Renal cortex interstitium (tissue), 11 donors: ENCODE data around the gene TFRC. TPM values are rescaled to one million over a fixed set of nuclear protein-coding genes. Genes with fewer than 3 reads are reported as not detected.
"Not testable (repeated sequence)": the region's sequence is repeated elsewhere in the genome, so short reads cannot be mapped to it uniquely, and the experiment has no call there.

ENCODE experiments used
- DNase-seq, 11 donors: peaks; one replicate each; pipeline ENCODE4 v3.0.0-alpha.2; 2013; ENCODE audit warnings: low read depth in 9 of 11, low spot score in 4 of 11; ENCODE audit errors: extremely low read depth in 1 of 11
- polyA plus RNA-seq, 3 donors: library from polyadenylated mRNA; unstranded; fragments of 120-200 nt; gene quantifications; one replicate each; pipeline ENCODE4 v1.2.1, GENCODE V29; 2013; ENCODE audit not compliant: insufficient read length in 3 of 3

TFRC gene
- polyA plus RNA-seq, 3 donors = 40.2 to 61.9 (median 41.6) TPM

DNA sequence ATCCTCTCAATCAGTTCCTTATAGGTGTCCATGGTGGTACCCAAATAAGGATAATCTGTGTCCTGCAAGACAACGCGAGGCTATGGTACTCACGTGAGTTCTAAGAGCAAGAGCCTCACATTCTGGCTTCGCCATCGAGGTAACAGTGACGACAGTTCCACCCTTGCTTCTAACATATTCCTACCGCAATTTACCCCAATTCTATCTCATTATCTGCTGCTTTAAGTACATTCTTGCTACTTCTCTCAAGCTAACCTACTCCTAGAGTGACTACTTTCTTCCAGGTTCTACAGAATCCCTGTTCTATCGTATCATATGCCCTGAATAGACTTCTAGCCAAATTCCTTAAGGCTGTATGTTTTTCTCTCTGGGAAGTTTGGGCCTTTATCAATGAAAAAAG is 26.6 kb downstream of the TFRC start:
- DNase-seq = no peak

DNA sequence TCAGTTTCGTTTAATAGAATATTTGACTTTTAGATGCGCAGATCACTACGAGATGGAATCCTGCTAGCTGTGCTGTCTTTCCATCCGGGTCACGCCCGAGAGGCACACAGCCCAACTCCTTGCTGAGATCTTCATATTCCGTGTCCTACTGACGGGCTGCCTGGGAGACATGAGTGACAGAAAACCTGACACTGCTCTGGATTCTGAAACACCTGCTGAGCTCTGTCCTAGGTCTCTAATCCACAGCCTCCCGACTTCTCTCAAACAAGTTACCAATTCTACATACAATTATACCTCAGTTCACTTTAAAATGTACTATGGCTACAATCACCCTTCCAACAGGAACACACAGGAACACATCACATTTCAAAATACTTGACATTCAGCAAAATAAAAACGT is 27.2 kb downstream of the TFRC start:
- DNase-seq = no peak

DNA sequence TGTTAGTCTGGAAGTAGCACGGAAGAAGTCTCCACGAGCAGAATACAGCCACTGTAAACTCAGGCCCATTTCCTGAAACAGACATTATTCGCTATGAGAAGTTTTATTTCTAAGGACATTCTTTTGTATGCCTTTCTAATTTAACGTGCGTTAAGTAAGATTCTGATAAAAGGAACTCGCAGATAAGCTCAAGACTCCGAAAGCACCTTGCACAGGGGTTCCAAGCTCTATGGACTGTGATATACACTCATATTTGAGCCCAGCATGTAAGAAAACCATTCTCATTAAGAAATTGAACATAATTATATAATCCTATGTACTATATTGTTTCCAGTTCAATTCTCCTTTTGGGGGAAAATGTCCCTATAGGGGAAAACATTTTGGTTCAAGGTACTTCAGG is 28.4 kb downstream of the TFRC start:
- DNase-seq = no peak

DNA sequence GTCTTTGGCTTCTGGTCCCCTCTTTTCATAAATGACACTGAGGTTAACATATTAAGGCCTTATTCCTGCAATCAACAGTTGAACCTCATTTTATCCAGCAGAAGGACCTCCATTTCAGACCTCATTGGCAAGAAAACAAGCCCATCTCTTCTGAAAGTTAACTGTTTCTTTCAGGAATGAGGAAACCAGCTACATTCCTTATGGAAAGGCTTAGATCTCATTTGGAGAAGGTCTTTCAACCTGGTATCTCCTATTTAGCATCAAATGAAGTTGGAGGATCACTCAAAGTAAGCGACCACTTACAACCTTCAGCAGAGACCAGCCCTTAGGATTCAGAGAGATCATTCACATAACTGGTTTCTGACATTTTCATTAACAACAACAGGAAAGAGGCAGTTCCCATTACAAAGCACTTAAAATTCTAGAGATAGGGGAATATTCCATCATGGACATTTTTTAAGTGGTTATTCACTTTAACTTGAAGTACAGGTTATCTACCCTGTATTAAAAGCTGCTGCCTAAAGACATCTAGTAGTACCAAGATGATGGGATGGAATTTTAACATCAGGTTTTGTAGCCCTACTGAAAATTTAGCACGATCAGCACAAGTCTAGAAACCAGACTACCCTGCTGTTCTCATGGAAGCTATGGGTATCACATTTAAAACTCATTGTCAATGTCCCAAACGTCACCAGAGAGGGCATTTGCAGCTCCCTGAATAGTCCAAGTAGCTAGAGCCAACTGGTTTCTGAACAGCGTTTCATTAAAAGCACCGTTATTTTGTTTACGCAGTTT is 30.4 kb downstream of the TFRC start:
- no peak for DNase-seq

DNA sequence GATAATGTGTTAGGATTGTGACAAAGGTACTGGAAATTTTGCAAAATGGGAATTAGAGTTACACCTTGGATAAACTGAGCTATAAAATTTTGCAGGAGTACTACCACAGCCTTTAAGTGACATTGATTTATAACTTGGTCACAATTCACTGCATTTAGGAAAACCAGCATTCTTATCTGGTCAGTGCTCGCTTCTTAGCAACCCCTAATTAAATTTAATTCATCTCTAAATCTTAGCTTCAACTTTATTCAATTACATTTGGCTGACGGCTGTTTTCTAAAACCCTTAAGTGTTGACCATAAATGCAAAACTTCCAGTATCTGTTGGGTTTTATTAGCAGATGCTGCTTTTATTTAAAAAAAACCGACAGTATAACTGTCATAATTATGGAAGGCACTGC is 31.3 kb downstream of the TFRC start:
- DNase-seq = peak in 2 of 11 donors; percentile 9 to 11

DNA sequence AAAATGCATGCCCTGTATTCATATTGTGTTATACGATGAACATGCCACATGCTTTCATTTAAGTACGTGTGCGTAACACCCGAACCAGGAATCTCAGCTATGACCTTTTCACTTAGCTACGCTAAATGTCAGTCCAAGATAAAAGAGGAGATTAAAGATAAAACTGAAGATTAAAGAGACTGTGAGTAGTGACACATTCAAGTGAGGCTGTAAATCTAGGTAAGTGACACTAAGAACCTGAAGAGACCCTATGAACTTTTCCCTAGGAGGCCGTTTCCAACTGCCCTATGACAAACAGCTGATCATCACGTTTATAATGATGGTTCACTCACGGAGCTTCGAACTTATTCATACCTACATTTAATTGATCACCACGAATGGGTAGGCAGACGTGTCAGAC is 32.2 kb downstream of the TFRC start:
- no peak for DNase-seq

DNA sequence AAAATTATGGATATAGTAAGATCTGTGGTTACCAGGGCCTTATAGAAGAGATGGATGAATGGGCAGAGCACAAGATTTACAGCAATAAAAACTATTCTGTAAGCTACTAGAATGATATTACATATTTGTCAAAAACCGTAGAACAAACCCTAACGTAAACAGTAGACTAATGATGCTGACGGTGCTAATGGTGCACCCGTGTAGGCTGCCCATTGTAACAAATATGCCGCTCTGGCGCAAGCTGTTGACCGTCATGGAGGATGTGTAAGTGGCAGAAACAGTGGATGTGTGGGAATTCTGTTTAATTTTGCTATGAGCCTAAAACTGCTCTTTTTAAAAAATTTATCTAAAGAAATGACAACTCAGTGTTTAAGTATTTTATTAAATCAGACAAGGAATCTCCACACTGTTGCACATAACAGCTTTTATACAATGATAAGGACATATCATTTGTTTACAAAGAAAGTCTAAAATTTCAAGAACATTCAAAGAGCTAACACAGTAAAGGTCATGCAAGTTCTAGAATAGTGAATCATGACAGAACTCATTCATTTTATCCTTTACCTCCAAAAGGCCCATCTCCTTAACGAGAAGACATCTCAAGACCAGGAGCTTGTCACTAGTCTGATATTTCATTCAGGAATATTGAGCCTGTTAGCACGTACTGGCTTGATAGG is 32.8 kb downstream of the TFRC start:
- DNase-seq = no peak

DNA sequence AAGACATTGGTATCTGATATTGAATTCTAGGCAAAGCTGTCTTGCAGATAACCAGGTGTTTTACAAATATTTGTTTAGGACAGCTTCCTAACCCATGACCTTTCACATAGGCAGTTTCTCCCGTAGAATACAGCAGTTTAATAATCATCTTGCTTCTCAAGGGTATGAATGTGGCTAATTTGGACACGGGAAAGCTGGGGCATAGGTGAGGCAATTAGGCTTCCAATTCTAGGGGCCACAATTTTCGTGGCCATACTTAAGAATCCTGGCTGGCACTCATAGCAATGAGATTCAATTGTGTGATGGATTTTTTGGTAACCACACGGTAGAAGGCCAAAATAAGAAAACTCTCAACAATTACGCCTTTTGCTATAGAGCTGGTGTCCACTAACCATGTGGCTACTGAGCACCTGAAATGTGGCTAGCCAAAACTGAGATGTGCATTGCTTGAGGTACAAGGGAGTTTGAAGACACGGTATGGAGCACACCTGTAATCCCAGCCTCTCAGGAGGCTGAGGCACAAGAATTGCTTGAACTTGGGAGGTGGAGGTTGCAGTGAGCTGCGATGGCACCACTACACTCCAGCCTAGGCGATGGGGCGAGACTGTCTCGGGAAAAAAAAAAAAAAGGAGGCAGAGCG is 34.4 kb downstream of the TFRC start:
- DNase-seq = no peak

DNA sequence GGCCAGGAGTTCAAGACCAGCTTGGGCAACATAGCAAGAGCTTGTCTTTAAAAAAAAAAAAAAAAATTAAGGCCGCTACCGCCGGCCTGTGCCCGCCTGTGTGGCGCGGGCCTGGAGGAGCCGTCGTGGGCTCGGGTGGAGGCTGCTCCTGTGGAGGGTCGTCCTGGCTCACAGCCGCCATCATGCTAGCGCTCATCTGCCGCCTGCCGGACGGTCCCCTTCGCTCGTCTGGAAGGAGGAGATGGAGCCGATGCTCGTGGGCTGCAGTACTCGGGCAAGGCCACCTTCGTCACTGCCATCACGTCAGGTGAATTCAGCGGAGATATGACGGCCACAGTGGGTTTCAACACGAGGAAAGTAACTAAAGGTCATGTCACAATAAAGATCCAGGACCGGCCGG is 37.4 kb downstream of the TFRC start:
- no peak for DNase-seq

DNA sequence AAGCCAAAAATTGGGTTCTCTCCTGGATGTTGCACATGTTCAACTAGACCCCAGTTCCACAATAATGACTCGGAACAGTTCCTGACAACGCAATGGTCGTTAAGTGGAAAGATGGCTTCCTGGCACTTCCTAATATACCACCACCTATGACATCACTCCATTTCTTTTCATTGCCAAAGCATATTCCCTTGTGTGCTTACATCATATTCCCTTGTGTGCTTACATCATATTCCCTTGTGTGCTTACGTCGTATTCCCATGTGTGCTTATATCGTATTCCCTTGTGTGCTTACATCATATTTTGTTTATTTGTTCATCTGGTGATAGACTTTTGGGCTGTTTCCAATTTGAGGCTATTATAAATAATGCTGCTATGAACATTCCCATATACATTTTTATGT is 39.2 kb downstream of the TFRC start:
- no peak for DNase-seq

DNA sequence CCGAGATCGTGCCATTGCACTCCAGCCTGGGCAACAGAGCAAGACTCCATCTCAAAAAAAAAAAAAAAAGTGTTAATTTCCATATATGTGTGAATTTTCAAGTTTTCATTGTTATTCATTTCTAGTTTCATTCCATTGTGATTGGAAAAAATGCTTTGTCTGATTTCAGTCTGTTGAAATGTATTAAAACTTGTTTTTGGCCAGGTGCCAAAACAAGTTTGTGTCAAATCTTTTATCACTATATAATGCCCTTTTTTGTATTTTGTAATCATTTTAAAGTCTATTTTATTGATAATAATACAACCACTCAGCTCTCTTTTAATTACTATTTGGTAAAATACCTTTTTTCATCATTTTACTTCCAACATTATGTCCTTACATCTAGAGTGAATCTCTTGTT is 42.5 kb downstream of the TFRC start:
- no peak for DNase-seq

DNA sequence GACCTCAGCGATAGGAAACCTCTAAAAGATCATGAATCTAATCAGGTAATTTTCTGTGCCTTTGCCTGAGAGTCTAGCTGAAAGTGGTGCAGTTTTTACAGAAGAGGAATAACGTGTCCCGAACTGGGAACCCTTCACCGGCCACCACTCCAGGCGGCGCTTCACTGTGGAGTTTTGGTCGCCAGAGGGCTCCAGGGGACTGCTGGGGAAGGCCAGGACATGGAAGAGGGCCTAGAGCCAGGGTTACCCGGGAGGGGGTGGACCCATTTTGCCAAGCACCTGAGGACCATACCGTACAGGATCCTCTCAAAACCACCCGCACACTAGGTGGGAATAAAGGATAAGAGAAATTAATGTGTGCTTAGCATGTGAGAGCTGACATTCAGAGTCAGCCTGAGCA is 55.8 kb downstream of the TFRC start:
- not testable (repeated sequence) for DNase-seq

DNA sequence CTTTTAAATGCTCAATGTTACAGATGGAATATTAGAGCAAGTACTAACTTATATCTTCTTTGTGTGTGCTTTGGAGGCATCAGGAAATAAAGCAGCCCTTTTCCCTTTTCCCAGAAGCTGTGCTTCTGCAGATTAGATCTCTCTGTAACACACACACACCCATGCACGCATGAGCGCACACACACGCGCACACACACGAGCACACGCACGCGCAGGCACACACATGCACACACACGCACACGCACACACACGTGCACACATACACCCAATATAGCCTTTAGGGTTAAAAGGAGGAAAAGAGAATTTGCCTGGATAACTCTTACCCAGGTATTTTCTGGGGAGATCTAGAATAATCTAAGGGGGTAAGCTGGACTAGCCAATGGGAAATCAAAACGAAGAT is 56.9 kb downstream of the TFRC start:
- DNase-seq = no peak

DNA sequence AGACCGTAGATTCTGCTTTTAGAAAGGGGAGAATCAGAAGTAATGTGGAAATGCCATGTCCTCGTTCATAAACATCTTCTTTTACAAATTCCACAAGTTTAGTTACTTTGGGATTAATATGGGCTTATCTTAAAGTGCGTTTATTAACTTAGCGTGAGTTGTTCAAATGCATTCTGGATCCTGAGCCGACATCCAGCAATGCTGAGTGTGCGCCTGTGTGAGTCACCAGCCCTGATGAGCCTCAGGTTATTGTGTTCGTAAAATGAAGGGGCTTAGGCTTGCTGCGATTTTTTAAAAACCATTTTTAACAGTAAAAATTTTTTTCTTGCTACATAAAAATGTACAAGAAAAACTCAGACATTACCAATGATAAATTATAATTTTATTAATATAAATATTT is 57.9 kb downstream of the TFRC start:
- no peak for DNase-seq

DNA sequence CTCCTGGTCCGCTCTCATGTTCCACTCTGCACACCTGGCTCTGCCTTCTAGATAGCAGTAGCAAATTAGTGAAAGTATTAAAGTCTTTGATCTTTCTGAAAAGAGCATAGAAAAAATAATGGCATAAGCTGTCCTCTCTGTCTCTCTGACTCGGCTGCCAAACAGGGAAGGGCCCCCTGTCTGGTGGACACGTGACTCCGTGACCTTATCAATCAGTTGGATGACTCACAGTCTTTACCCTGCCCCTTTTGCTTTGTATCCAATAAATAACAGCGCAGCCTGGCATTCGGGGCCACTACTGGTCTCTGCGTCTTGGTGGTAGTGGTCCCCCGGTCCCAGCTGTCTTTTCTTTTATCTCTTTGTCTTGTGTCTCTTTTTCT is 59.4 kb downstream of the TFRC start:
- DNase-seq = not testable (repeated sequence)

DNA sequence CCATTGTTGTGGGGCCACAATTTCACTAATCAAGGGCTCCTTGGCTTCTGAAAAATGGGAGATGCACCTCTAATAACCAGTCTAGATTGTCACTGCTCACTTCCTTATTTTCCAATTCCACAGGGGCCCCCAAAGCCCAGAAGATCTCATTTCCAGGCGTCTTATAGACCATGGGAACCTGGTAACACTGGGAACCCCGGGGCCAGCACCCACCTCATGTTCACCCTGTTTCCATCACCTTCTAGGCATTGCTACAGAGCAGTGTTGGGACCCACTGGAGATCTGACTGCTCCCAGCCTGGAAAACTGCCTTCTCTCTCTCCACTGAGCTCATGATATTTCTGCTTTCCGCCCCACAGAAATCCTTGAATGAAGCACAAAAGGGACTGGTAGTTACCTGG is 61.5 kb downstream of the TFRC start:
- no peak for DNase-seq

DNA sequence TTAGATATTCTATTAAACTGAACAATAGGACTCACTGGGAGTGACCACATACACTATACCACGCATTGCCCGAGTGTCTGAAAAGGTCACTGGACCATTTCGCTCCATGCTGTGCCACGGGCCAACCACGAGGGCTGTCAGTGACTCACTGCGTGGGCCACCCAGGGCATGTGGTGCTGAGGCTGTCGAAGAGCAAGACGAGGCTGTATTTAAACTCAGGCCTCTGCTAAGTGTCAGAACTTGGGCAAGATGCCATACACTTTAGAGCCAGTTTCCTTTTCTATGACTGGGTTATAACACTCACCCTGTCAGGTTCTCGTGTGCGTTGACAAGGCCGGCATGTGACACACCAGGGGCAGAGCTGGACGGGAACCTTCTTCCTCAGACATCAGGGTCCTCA is 62.3 kb downstream of the TFRC start:
- DNase-seq = not testable (repeated sequence)

DNA sequence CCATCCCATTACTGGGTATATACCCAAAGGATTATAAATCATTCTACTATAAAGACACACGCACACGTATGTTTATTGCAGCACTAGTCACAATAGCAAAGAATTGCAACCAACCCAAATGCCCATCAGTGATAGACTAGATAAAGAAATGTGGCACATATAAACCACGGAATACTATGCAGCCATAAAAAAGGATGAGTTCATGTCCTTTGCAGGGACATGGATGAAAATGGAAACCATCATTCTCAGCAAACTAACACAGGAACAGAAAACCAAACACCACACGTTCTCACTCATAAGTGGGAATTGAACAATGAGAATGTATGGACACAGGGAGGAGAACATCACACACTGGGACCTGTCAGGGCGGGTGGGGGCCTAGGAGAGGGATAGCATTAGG is 63.7 kb downstream of the TFRC start:
- not testable (repeated sequence) for DNase-seq

DNA sequence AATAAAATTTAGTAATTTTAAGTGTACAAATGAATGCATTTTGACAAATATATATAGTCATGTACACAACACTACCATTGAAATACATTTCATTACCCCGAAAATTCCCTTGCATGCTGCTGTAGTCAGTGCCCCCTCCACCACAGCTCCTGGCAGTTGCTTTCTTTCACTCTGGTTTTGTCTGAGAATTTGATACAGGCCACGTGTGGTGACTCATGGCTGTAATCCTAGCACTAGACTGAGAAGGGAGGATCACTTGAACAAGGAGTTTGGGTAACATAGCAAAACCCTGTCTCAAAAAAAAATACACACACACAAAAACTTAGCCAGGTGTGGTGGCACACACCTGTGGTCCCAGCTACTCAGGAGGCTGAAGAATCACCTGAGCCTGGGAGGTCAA is 65.4 kb downstream of the TFRC start:
- DNase-seq = peak in 1 of 11 donors; percentile 10

DNA sequence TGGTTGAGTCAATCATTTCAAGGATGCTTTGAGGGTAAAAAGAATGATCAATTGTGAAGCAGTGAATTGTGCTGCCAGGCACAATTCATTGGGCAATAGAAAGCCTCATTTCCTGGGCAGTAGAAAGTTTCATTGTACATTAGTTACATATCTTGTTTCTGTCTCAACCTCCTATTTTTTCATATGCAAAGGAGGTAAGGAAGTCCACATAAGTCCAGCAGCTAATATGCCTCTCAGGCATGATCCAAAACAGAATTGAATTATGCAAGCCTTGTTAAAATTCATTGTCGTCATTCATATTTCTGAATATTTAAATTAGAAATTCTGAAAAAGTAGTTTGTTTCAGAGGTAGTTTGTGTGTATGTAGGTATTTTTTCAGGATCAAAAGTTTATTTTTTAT is 65.8 kb downstream of the TFRC start:
- DNase-seq = no peak
